ENCODE data around the gene PEX13.
"Not testable (repeated sequence)": the region's sequence is repeated elsewhere in the genome, so short reads cannot be mapped to it uniquely, and the experiment has no call there.

Gene PEX13

GRCh38 chr2:61006486-61007105, 10.9 kb upstream of the PEX13 start:
- Histone ChIP-seq H3K4me3 (ENCODE audit: severe bottlenecking) (no peak overlapping the region), H3K9me3 (ENCODE audit: severe bottlenecking) (no peaks in the 10 kb centered on the region), H3K36me3 (ENCODE audit: low read depth) (0 out of 2 replicates have a peak, but pooled peaks cover 2% of the 10 kb centered on the region), H3K27ac (ENCODE audit: poor library complexity, severe bottlenecking) (no peak overlapping the region), H3K4me1 (ENCODE audit: insufficient read depth, poor library complexity, severe bottlenecking) (peaks cover 5% of the 10 kb centered on the region), H3K27me3 (ENCODE audit: insufficient read depth, poor library complexity, severe bottlenecking) (no peaks in the 10 kb centered on the region)
- ATAC-seq (ENCODE audit: low read depth) (no peak), DNase-seq (ENCODE audit: low spot score) (no peak)
- TF ChIP-seq CTCF (IDR thresholded peaks at IDR 0.05; ENCODE audit: poor library complexity, severe bottlenecking), result no peak

- Histone ChIP-seq H3K27me3 (ENCODE audit: insufficient read depth, poor library complexity, severe bottlenecking) (no peaks in the 10 kb centered on the region), H3K36me3 (ENCODE audit: low read depth) (0 out of 2 replicates have a peak, but pooled peaks cover 2% of the 10 kb centered on the region), H3K4me3 (ENCODE audit: severe bottlenecking) (no peak overlapping the region), H3K4me1 (ENCODE audit: insufficient read depth, poor library complexity, severe bottlenecking) (peaks cover 8% of the 10 kb centered on the region), H3K27ac (ENCODE audit: poor library complexity, severe bottlenecking) (no peak overlapping the region), H3K9me3 (ENCODE audit: severe bottlenecking) (no peaks in the 10 kb centered on the region)
- DNase-seq (ENCODE audit: low spot score) (no peak), ATAC-seq (ENCODE audit: low read depth) (no peak)
- no peak for TF ChIP-seq CTCF (IDR thresholded peaks at IDR 0.05; ENCODE audit: poor library complexity, severe bottlenecking)
These were observed 8.2 kb upstream of the PEX13 start for GRCh38 chr2:61009355-61009754.

GRCh38 chr2:61011678-61012077, 5.8 kb upstream of the PEX13 start:
- peak overlapping the region; percentile 54 for H3K27ac ChIP-seq (ENCODE audit: poor library complexity, severe bottlenecking)
- DNase-seq (ENCODE audit: low spot score) (no peak), ATAC-seq (ENCODE audit: low read depth) (no peak)
- TF ChIP-seq CTCF (IDR thresholded peaks at IDR 0.05; ENCODE audit: poor library complexity, severe bottlenecking), result no peak
- no peaks in the 10 kb centered on the region for H3K27me3 ChIP-seq (ENCODE audit: insufficient read depth, poor library complexity, severe bottlenecking)
- H3K4me3 ChIP-seq (ENCODE audit: severe bottlenecking), result no peak overlapping the region
- 0 out of 2 replicates have a peak, but pooled peaks cover 2% of the 10 kb centered on the region for H3K36me3 ChIP-seq (ENCODE audit: low read depth)
- H3K9me3 ChIP-seq (ENCODE audit: severe bottlenecking), result no peaks in the 10 kb centered on the region
- peaks cover 16% of the 10 kb centered on the region for H3K4me1 ChIP-seq (ENCODE audit: insufficient read depth, poor library complexity, severe bottlenecking)

GRCh38 chr2:61012303-61012702, 5.2 kb upstream of the PEX13 start:
- DNase-seq (ENCODE audit: low spot score); H3K27me3 ChIP-seq (ENCODE audit: insufficient read depth, poor library complexity, severe bottlenecking); H3K36me3 ChIP-seq (ENCODE audit: low read depth); H3K4me3 ChIP-seq (ENCODE audit: severe bottlenecking); H3K9me3 ChIP-seq (ENCODE audit: severe bottlenecking): not testable (repeated sequence)
- peak overlapping the region; percentile 54 for H3K27ac ChIP-seq (ENCODE audit: poor library complexity, severe bottlenecking)
- peak; percentile 49 for ATAC-seq (ENCODE audit: low read depth)
- peaks cover 16% of the 10 kb centered on the region for H3K4me1 ChIP-seq (ENCODE audit: insufficient read depth, poor library complexity, severe bottlenecking)

GRCh38 chr2:61013382-61013781, 4.1 kb upstream of the PEX13 start:
- no peak for DNase-seq (ENCODE audit: low spot score)
- no peak overlapping the region for H3K4me3 ChIP-seq (ENCODE audit: severe bottlenecking)
- H3K27ac ChIP-seq (ENCODE audit: poor library complexity, severe bottlenecking), result no peak overlapping the region
- H3K4me1 ChIP-seq (ENCODE audit: insufficient read depth, poor library complexity, severe bottlenecking), result peaks cover 16% of the 10 kb centered on the region
- TF ChIP-seq CTCF (IDR thresholded peaks at IDR 0.05; ENCODE audit: poor library complexity, severe bottlenecking), result no peak
- H3K36me3 ChIP-seq (ENCODE audit: low read depth), result 0 out of 2 replicates have a peak, but pooled peaks cover 2% of the 10 kb centered on the region
- H3K9me3 ChIP-seq (ENCODE audit: severe bottlenecking), result no peaks in the 10 kb centered on the region
- H3K27me3 ChIP-seq (ENCODE audit: insufficient read depth, poor library complexity, severe bottlenecking), result no peaks in the 10 kb centered on the region
- no peak for ATAC-seq (ENCODE audit: low read depth)

All from RWPE2 (cell line).